Esophagus (tissue), 2 donors: Measurements from ENCODE around the gene PLEKHG7. TPM values are rescaled to one million over a fixed set of nuclear protein-coding genes. Genes with fewer than 3 reads are reported as not detected.
"Not testable (repeated sequence)": the region's sequence is repeated elsewhere in the genome, so short reads cannot be mapped to it uniquely, and the experiment has no call there.

Experiments
- H3K27ac ChIP-seq, 2 donors: one replicate each; pipeline ENCODE4 v1.5.1; 2013; ENCODE audit warnings: low read depth in 2 of 2, mild to moderate bottlenecking in 2 of 2, inconsistent platforms in 1 of 2, low read length in 1 of 2, moderate library complexity in 1 of 2
- H3K27me3 ChIP-seq, 2 donors: one replicate each; pipeline ENCODE4 v1.6.1; 2013; ENCODE audit warnings: low read length in 2 of 2, control low read depth in 1 of 2, mild to moderate bottlenecking in 1 of 2; ENCODE audit not compliant: insufficient read depth in 2 of 2, control insufficient read depth in 1 of 2
- H3K36me3 ChIP-seq, 2 donors: one replicate each; pipeline ENCODE4 v1.6.1; 2013; ENCODE audit warnings: low read length in 1 of 2; ENCODE audit not compliant: control insufficient read depth in 2 of 2, insufficient read depth in 2 of 2
- H3K4me1 ChIP-seq, 2 donors: one replicate each; pipeline ENCODE4 v1.6.1; 2013; ENCODE audit warnings: low read length in 1 of 2; ENCODE audit not compliant: control insufficient read depth in 2 of 2, insufficient read depth in 2 of 2
- H3K4me3 ChIP-seq, 2 donors: one replicate each; pipeline ENCODE4 v1.5.1; 2013; ENCODE audit warnings: low read length in 2 of 2, mild to moderate bottlenecking in 2 of 2, low read depth in 1 of 2, moderate library complexity in 1 of 2
- H3K9me3 ChIP-seq, 2 donors: one replicate each; pipeline ENCODE4 v1.6.1; 2013; ENCODE audit warnings: mild to moderate bottlenecking in 2 of 2, low read depth in 1 of 2, low read length in 1 of 2, moderate library complexity in 1 of 2; ENCODE audit not compliant: control insufficient read depth in 2 of 2, insufficient read depth in 1 of 2
- WGBS, 2 donors: extraction: QIAGEN DNeasy Blood & Tissue Kit; methylation state at CpG; one replicate each; pipeline ENCODE4 v1.1.7; 2013; 5-methylcytosine and 5-hydroxymethylcytosine counted together
- polyA plus RNA-seq, 2 donors: library from polyadenylated mRNA; stranded (reverse); fragments of 200-250 nt; gene quantifications; one replicate each; pipeline ENCODE4 v1.2.3, GENCODE V29; 2013
- donor health status: healthy with polysubstance abuse.
- donor health status: Bipolar disorder and iron deficiency.

The PLEKHG7 gene
- polyA plus RNA-seq, result under 1 TPM in 1 of 2 donors, not detected in 1; 0.01 TPM

GRCh38 chr12:92702754-92703679 lies at the start of gene PLEKHG7:
TSS of gene PLEKHG7 (plus strand) at chr12:92702989. CDS start at chr12:92706632, 3,643 bp downstream.
- no peaks in the 10 kb centered on the region for H3K27me3 ChIP-seq
- peak within 1 kb of the TSS; percentile 22 to 25 for H3K4me3 ChIP-seq
- H3K36me3 ChIP-seq, result no peaks in the 10 kb centered on the region
- peaks cover 0 to 3% of the 10 kb centered on the region in 2 donors for H3K4me1 ChIP-seq
- H3K27ac ChIP-seq, result no peak within 1 kb of the TSS
- 39 to 53% methylated on average over 8 of the region's 8 CpGs for WGBS, 2 donors
- no peaks in the 10 kb centered on the region for H3K9me3 ChIP-seq

GRCh38 chr12:92654256-92654655 lies 48.5 kb upstream of the PLEKHG7 start:
- not testable (repeated sequence) for H3K27me3 ChIP-seq, H3K27ac ChIP-seq, H3K36me3 ChIP-seq, H3K4me1 ChIP-seq, H3K4me3 ChIP-seq, H3K9me3 ChIP-seq
- WGBS, 2 donors, result 86 to 87% methylated on average over 4 of the region's 4 CpGs

GRCh38 chr12:92654929-92655328 lies 47.9 kb upstream of the PLEKHG7 start:
- no peak overlapping the region for H3K27ac ChIP-seq

GRCh38 chr12:92656911-92657310 lies 45.9 kb upstream of the PLEKHG7 start:
- Histone ChIP-seq H3K4me1 (no peaks in the 10 kb centered on the region), H3K36me3 (no peaks in the 10 kb centered on the region), H3K9me3 (no peaks in the 10 kb centered on the region), H3K27me3 (no peaks in the 10 kb centered on the region), H3K4me3 (no peak overlapping the region), H3K27ac (no peak overlapping the region)
- 92 to 97% methylated on average over 1 of the region's 1 CpG for WGBS, 2 donors

More at GRCh38 chr12:92654929-92655328, 47.9 kb upstream of the PLEKHG7 start:
- no peaks in the 10 kb centered on the region for H3K9me3 ChIP-seq
- H3K4me1 ChIP-seq, result no peaks in the 10 kb centered on the region
- 34 to 47% methylated on average over 1 of the region's 1 CpG for WGBS, 2 donors
- no peaks in the 10 kb centered on the region for H3K27me3 ChIP-seq
- H3K4me3 ChIP-seq, result no peak overlapping the region
- H3K36me3 ChIP-seq, result no peaks in the 10 kb centered on the region

- no peaks in the 10 kb centered on the region for H3K9me3 ChIP-seq
- H3K36me3 ChIP-seq, result no peaks in the 10 kb centered on the region
- WGBS, 2 donors, result 90 to 95% methylated on average over 4 of the region's 4 CpGs
- H3K27ac ChIP-seq, result no peak overlapping the region
- H3K27me3 ChIP-seq, result no peaks in the 10 kb centered on the region
- no peak overlapping the region for H3K4me3 ChIP-seq
- H3K4me1 ChIP-seq, result no peaks in the 10 kb centered on the region
Measured at GRCh38 chr12:92657770-92658169, 45.0 kb upstream of the PLEKHG7 start.

- no peaks in the 10 kb centered on the region for H3K36me3 ChIP-seq
- no peak overlapping the region for H3K4me3 ChIP-seq
- H3K4me1 ChIP-seq, result no peaks in the 10 kb centered on the region
- H3K27ac ChIP-seq, result no peak overlapping the region
- H3K27me3 ChIP-seq, result no peaks in the 10 kb centered on the region
- 97 to 98% methylated on average over 2 of the region's 2 CpGs for WGBS, 2 donors
- H3K9me3 ChIP-seq, result no peaks in the 10 kb centered on the region
Measured at GRCh38 chr12:92658611-92659010, 44.2 kb upstream of the PLEKHG7 start.

- no peaks in the 10 kb centered on the region for H3K4me1 ChIP-seq
- WGBS, 2 donors, result 92 to 94% methylated on average over 6 of the region's 6 CpGs
- H3K27me3 ChIP-seq, result no peaks in the 10 kb centered on the region
- no peak overlapping the region for H3K4me3 ChIP-seq
- H3K9me3 ChIP-seq, result no peaks in the 10 kb centered on the region
- H3K27ac ChIP-seq, result no peak overlapping the region
- no peaks in the 10 kb centered on the region for H3K36me3 ChIP-seq
Measured at GRCh38 chr12:92661269-92661668, 41.5 kb upstream of the PLEKHG7 start.

GRCh38 chr12:92665496-92665895 lies 37.3 kb upstream of the PLEKHG7 start:
- no peaks in the 10 kb centered on the region for H3K36me3 ChIP-seq
- no peaks in the 10 kb centered on the region for H3K27me3 ChIP-seq
- no peak overlapping the region for H3K27ac ChIP-seq
- WGBS, 2 donors, result 98 to 100% methylated on average over 2 of the region's 2 CpGs
- no peaks in the 10 kb centered on the region for H3K4me1 ChIP-seq
- H3K9me3 ChIP-seq, result no peaks in the 10 kb centered on the region
- no peak overlapping the region for H3K4me3 ChIP-seq

- Histone ChIP-seq H3K4me3 (no peak overlapping the region), H3K27me3 (no peaks in the 10 kb centered on the region), H3K27ac (no peak overlapping the region), H3K36me3 (no peaks in the 10 kb centered on the region), H3K4me1 (no peaks in the 10 kb centered on the region), H3K9me3 (no peaks in the 10 kb centered on the region)
Measured at GRCh38 chr12:92668739-92669138, 34.0 kb upstream of the PLEKHG7 start.

GRCh38 chr12:92671524-92671923 lies 31.3 kb upstream of the PLEKHG7 start:
- not testable (repeated sequence) for H3K27ac ChIP-seq, H3K9me3 ChIP-seq, H3K4me1 ChIP-seq, H3K27me3 ChIP-seq, H3K36me3 ChIP-seq, H3K4me3 ChIP-seq
- 96 to 98% methylated on average over 11 of the region's 11 CpGs for WGBS, 2 donors
